Stimulated activated CD8-positive, alpha-beta memory T cell treated with anti-CD3 and anti-CD28 coated beads, Interleukin-15, amount 100 ng/mL, for 24 hours (primary cell): ENCODE results near the gene HID1.
A peak's percentile ranks its signal among the peaks of the same experiment; 100 is the strongest.
"Not testable (repeated sequence)": the region's sequence is repeated elsewhere in the genome, so short reads cannot be mapped to it uniquely, and the experiment has no call there.

Experiments
- DNase-seq: peaks from one replicate; pipeline ENCODE4 v3.0.0-alpha.2; 2020; ENCODE audit warnings: low read depth

HID1 gene

GRCh38 chr17:75001915-75002843, 29.6 kb upstream of the HID1 start:
- DNase-seq = no peak

DNA sequence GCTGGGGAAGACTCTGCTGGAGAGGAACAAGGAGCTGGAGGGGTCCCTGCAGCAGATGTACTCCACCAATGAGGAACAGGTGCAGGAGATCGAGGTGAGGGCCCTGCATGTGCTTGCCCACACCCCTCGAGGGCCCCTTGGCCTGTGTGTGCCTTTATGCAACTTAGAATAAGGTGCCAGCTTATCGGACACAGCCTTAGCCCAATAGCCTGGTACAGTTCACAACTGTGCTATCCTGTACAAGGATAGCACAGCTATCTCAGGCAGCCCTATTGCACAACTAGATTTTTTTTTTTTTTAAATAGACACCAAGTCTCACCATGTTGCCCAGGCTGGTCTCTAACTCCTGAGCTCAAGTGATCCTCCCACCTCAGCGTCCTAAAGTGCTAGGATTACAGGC, 27.0 kb upstream of the HID1 start:
- no peak for DNase-seq

DNA sequence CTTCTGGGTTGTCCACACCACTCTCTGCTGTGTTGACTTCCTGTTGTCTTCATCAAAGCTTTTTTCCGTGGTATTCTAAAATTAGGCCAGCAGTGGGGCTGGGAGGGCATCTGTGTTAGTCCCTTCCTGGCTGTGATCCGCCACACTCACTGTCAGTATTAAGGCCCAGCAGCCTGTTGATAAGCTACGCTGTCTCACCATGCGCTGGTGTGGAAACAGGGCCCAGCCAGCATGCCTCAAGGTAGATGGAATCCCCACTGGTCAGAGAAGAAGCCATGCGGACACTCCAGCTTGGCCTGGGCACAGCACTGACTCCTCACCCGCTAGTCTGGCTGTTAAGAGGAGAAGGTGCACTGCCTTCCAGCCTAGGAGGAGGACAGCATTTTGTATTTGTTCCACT, 26.2 kb upstream of the HID1 start:
- DNase-seq = no peak

DNA sequence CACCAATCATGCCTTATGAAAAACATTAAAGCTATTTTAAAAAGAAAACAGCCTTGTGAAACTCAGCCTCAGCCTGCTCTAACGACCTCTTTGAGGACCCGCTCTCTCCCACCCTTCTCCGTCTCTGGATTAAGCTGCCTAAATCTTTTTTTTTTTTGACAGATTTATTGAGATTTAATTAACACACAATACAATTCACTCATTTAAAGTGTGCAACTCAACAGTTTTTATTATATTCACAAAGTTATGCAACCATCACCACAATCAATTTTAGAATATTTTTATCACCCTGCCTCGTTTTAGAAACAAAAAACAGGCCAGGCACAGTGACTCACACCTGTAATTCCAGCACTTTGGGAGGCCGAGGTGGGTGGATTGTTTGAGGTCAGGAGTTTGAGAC, 23.3 kb upstream of the HID1 start:
- no peak for DNase-seq

DNA sequence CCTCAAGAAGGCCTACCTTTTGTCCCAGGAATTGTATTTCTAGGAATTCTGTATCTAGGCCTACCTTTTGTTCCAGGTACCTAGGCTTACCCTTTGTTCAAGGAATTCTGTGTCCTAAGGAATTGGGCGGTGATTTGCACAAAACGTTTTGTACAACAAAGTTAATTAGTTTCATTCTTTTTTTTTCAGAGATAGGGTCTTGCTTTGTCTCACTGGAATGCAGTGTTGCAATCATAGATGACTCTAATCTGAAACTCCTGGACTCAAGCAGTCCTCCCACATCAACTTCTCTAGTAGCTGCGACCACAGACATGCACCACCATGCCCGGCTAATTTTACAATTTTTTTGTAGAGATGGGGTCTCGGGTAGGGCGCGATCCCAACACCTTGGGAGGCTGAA, 21.9 kb upstream of the HID1 start:
- no peak for DNase-seq

GRCh38 chr17:74992223-74992622, 19.7 kb upstream of the HID1 start:
- no peak for DNase-seq

DNA sequence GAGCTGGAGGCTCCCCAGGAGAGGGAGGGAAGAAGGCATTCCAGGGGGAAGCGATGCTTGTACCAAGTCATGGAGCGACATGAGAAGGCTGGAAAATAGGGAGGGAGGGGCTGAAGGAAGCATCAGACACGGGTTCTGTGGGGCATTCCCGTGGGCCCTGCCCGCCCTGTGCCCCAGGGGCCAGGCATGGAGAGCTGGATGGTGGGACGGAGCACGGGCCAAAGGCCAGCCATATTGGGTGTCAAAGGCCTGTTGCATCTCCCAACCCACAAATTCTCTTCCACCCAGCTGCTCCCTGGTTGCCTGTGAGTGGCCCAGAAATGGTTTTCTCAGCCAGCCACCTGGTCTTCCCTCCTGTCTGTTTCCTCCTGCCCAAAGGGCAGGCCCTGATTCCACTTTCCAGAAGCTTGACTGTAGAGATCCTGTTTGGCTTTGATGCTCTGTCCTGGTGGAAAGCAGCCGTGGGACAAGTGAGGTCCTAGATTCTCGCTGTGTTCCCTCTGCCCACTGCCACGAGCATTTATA, 18.1 kb upstream of the HID1 start:
- no peak for DNase-seq

GRCh38 chr17:74987909-74988711, 15.6 kb upstream of the HID1 start:
- no peak for DNase-seq

- DNase-seq = peak; percentile 78
Measured at GRCh38 chr17:74987418-74987908, 14.9 kb upstream of the HID1 start, which contains the start of gene CDR2L. Gene CDR2L, plus strand, starts transcription at chr17:74987632. Its CDS starts 412 bp downstream, at chr17:74988044.

DNA sequence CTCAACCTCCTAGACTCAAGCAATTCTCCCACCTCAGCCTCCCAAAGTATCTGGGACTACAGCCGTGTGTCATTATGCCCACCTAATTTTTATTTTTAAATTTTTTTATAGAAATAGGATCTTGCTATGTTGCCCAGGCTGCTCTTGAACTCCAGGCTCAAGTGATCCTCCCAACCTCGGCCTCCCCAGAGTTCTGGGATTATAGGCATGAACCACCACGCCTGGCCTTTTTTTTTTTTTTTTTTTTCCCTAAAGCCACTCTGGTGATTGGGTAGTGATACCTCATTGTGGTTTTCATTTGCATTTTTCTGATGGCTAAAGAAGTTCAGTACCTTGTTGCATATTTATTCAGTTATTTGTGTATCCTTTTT, 13.6 kb upstream of the HID1 start:
- no peak for DNase-seq

- not testable (repeated sequence) for DNase-seq
Measured at GRCh38 chr17:74982663-74983313, 10.2 kb upstream of the HID1 start.

GRCh38 chr17:74981979-74982662, 9.6 kb upstream of the HID1 start:
- peak; percentile 50 for DNase-seq

GRCh38 chr17:74981318-74981978, 8.9 kb upstream of the HID1 start:
- no peak for DNase-seq

GRCh38 chr17:74979408-74980146, 7.0 kb upstream of the HID1 start:
- no peak for DNase-seq

GRCh38 chr17:74978240-74978639, 5.7 kb upstream of the HID1 start:
- DNase-seq = no peak

GRCh38 chr17:74977802-74978201, 5.2 kb upstream of the HID1 start:
- no peak for DNase-seq

GRCh38 chr17:74975943-74976342, 3.4 kb upstream of the HID1 start:
- no peak for DNase-seq

GRCh38 chr17:74972973-74973328, 392 bp upstream of the HID1 start:
- DNase-seq = no peak

DNA sequence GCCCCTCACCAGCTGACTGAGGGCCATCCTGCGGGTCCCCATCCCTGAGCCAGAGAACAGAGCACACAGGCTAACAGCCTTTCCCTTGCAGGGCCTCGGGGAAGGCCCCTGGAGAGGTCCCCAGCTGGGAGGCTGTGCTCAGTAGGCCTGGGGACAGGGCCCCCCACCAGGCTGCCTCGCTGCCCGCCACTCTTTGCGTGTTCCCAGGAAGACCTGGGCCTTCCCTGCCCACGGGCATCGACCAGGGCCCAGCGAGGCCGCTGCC, 785 bp downstream of the HID1 start:
- DNase-seq = no peak

GRCh38 chr17:74971069-74971841, 1.3 kb downstream of the HID1 start:
- DNase-seq = no peak
